Right renal cortex interstitium (tissue), 3 donors: ENCODE data around the gene APOL4. TPM values are rescaled to one million over a fixed set of nuclear protein-coding genes. Genes with fewer than 3 reads are reported as not detected.
"Not testable (repeated sequence)": the region's sequence is repeated elsewhere in the genome, so short reads cannot be mapped to it uniquely, and the experiment has no call there.

Experiments
- DNase-seq, 3 donors: peaks; one replicate each; pipeline ENCODE4 v3.0.0-alpha.2; 2013; ENCODE audit warnings: low read depth in 3 of 3, low spot score in 2 of 3
- polyA plus RNA-seq, 3 donors: library from polyadenylated mRNA; unstranded; fragments of 120-200 nt; gene quantifications; one replicate each; pipeline ENCODE4 v1.2.1, GENCODE V29; 2013; ENCODE audit not compliant: insufficient read length in 3 of 3

The APOL4 gene
- polyA plus RNA-seq, 3 donors: 6.7 to 10.9 (median 8.8) TPM

DNA sequence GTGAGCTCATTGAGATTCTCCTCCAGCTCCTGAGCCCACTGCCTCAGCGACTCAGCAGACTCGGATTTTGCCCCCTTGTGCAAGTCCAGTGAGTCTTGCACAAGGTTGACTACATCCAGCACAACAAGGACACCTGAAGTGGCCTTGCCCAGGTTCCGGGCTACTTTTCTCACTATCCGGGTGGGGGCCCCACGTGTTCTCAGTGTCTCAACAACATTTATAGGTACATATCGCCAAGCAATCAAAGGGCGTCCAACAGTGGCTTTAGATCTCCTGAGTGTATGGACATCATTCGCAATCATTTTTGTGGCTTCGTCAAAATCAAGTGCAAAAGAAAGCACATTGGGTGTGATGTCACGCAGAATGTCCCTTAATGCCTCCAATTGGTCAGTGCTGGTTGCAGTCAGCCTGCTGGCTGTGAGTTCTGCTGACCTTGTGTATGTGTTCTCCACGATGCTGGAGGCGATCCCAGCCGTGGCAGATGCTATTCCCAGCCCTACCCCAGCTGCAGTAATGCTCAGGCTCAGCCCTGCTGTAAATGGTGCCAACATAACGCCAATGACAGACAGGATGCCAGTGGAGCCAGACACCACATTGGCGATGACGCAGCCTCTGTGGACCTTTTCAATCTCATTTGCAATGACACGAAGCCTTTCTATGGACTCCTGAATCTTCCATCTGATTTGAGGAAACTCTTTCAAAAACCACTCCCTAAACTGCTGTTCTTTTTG lies 10.3 kb downstream of the APOL4 start:
- DNase-seq: no peak

DNA sequence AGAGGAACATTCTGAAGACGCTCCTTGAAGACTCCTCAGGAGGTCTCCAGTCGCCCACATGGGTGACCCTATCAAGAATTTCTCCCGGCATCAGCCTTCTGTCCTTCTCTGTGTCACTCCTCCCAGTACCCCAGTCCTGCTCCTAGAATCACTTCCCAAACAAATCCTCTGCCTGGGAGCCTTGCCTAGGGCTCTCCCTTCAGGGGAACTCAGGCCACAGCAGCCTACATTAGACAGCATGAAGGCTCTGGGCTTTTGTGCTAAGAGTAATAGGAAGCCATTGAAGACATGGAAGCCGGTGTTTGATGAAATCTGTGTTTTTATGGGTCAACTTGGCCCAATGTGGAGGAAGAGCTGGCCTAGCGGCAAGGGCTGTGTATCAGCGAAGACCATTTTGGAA lies 13.7 kb downstream of the APOL4 start:
- DNase-seq: not testable (repeated sequence)

DNA sequence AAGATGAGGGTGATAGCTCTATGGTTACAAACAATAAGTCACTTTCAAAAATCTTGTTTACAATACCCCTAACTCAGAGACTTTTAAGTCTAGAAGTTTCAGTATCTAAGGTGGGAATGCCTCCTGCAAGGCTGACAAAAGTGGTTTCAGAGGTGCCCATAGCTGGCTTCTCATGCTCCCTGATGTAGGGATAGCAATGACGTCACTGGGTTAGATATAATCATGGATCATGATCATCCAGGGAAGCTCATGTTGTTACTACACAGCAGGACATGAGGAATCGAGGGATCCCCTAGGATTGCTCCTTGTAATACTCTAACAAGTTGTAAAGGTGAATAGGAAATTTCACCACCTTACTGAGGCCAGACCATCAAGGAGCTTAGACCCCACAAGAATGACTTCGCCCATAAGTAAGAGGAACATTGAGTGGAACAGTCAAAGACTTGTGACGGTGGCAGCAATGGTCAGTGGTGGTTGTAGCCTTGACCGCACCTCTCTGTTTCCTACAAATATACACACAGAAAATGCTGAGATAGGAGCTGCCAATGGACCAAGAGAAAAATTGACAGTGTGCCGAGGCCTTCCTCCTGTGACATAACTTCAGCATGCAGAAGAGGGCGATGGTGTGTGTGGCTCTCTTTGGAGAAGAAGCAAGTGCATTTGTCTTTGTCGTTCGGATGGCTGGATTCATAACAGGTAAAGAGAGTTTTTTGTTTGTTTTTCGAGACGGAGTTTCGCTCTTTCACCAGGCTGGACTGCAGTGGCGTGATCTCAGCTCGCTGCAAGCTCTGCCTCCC lies 15.6 kb downstream of the APOL4 start:
- no peak for DNase-seq

DNA sequence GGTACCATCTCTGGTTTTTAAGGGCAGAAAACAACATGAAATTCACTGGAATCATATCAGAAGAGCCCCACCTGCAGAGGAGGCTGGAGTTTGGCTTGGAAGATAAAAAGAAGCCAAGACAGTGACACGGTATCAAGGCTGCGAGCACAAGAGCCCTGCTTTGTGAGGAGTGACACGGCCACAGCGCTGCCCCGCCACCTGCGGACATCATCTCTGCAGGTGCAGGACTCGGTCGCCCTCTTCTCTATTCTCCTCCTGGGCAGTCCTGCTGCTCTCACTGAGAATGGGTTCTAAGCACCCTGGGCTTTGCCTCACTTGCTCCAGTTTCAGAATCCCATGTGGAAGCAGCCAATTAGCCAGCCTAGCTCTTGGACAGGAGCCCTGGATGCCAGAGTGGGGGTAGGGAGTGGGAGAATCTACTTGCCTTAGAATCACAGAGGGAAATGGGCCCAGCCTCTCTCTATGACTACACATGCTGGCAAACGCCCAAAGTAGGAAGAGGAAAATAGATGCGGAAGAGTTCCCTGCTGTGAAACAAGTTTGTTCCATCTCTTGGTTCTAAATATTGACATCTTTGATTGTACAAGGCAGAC lies 17.1 kb downstream of the APOL4 start:
- no peak for DNase-seq

DNA sequence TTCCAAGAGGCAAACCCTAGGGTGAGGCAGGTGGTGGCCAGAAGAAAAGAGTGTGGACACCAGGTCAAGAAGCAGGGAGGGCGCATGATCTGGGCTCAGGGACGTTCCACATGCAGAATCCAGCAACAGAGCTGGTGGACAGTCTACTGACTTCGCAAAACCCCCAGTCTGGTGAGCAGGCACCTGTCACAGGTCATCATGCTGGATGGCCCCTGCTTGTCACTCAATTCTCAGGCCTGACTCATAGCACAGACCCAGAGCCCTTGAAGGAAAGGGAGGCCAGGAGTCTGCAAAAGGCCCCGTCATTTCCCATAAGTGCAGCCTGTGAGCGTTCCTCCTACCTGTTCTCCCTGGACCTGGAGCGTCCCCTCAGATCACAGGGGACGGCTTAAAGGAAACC lies 18.2 kb downstream of the APOL4 start:
- DNase-seq: no peak

DNA sequence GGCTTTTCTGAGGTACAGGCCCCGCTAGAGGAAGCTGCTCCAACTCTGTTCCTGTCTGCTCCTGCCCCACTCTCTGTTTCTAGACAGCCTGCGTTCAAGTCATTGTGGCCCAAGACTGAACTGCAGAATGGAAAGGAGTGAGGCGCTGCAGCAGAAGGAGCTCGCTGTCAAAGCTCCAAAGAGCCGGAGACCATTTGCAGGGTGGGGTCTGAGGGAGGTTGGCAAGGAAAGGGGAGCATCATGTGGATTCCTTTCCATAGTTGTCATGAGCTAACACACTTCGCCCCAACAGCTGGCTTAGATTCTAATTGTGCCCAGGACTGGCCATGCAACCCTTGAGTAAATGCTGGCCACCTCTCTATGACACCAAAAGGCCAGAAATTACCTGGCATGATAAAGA lies 18.8 kb downstream of the APOL4 start:
- DNase-seq: no peak

DNA sequence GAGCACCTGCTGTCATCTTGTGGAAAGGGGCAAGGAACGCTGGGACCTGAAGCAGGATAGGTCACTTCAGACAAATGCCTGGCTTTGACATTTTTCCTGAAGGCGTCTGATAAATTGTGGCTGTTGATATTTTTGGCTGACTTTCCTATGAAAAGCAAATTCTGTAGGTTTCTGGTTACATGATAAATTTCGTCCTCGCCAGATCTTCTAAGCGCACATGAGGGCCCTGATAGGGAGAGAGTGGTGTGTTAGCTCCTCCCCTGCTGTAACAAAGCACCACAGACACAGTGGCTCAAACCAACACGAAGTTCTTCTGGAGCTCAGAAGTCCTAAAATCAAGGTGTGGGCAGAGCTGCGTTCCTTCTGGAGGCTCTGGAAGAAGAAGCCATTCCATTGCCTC lies 19.6 kb downstream of the APOL4 start:
- no peak for DNase-seq

DNA sequence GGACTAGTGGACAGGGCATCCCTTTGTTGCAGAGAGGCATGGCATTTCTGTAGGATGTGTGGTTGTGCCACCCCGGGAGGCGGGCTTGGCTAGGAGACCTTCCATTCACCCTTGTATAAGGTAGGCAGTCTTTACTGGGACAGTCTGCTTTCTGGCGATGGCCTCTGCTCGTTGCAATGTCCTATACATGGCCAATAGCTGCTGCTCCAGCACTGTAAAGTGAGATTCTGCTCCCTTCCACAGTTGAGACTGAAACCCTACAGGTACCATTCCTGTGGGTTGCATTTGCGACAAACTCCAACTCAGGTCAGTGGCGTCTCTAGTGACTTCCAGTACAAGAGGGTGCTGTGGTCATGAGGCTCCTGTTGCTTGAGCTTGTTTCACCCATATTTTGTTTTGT lies 20.7 kb downstream of the APOL4 start:
- no peak for DNase-seq

DNA sequence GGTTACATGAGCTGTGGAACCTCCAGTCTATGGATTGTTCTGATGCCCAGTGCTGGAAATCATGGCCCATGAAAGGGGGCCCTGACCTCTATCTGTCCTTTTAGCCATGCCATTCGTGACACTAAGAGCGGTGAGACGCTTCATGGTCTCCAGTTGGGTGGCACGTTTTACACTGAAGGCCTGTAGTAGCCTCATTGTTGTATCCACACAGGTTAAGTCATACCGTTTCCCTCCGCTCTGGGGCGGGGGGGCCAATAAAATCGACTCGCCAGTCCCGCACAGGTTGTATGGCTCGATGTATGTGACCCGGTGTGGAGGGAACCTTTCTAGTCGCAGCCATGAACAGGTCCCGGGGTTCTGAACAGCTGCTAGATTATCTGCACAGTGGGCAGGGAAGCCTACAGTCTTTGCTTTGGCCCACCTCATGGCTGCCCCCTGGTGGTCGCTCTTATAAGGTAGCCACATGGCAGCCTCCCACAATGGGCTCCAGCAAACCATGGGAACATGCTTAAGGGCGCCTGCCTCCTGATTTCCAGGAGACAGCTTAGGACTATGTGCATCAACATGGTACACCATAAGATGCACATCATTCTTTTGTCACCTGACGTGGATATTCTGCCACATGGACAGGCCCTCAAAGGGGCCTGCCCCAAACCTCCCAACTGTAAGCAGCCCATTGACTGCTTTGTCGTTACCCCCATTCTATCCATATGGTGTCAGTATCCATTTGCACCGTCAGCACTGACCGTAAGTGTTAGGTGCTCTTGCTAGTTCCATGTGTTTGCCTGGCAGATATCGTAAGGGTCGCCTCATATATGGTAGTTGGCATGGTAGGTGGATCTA lies 21.4 kb downstream of the APOL4 start:
- DNase-seq: no peak

DNA sequence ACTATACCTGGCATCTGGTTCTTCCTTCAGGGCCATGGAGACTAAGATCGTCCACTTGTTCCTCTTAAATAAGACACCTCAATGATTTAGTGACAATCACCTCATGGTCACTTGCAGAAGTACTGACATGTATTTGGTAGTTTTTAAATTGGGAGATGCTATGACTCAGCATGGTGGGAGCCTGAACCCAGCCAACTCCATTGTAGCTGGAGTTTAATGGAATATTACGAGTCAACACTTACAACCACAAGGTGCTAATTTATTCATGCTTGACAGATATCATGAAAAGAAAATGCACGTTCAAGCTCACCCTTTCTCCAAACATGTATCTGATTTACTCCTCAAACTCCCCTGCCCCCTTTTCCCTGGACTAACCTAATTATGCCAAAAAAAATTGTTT lies 24.4 kb downstream of the APOL4 start:
- no peak for DNase-seq

DNA sequence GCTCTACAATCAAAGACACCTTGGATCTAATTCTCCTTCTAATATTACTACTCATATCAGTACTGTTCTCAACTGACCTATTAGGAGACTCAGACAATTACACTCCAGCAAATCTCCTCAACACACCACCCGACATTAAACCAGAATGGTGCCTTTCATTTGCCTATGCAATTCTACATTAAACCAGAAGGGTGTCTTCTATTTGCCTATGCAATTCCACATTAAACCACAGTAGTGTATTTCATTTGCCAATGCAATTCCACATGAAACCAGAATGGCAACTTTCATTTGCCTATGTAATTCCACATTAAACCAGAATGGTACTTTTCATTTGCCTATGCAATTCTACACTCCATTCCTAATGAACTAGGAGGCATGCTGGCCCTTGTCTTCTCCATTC lies 25.7 kb downstream of the APOL4 start:
- no peak for DNase-seq

DNA sequence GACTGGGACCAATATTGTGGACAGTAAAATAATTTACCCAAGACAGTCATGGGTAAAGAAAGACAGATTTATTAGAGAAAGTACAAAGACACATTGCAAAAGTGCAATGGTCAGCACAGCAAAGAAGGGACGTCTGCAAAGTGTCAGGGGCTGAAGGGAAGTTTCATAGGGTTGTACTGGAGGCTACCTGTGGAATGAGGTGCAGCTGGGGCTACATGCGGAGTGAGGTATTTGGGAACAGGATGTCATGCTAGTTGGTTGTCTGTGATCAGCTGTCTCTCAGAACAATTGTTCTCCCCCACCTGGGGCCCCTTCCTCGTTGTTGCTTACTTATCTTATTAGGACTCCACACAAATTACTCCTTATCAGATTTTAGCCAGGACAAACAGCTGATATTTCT lies 29.7 kb downstream of the APOL4 start:
- no peak for DNase-seq

DNA sequence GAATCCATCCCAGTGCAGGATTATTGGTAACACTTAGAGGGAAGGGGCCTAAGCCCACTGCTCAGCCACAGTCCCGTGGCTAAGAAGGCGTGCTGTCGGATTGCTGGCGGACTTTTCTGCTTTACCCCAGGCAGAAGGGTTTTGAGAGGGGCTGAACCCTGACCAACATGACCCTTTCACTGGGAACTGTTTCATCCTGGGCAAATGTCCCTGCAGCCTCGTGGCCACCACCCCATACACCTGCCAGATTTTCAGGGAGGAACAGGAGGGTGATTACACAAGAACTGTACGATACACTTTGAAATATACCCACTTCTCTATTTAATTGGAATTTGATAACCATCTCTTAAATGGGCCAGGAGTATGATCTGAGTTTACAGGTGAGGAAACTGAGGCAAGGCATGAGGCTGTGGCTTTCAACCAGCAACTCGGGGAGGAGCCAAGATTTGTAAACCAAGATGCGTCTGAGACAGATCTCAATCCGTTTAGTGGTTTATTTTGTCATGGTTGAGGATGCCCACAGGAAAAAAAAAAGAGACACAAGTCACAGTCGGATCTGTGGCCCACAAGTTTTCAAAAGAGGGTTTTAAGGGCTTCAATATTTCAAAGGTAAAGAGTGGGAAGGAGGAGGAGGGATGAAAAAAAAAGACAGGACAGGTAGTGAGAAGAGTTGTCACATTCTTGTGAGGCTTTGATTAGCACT lies 34.9 kb downstream of the APOL4 start:
- DNase-seq: no peak

DNA sequence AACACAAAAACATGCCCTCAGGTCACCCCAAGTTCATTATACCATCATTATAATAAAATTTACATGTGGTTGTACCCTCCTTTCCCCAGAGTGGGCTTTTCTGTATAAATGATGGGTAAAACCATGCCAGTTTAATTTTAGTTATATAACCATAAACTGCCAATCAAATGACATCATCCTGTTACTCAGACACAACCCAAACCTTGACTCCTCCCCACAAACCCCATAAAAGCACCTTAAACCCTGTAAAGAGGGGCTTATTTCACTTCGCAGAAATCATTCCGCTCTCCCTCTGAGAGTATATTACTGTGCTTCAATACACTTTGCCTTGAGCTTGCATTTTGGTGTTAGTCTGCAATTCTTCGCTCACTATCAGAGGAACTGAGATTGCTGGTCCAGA lies 35.5 kb downstream of the APOL4 start:
- no peak for DNase-seq

DNA sequence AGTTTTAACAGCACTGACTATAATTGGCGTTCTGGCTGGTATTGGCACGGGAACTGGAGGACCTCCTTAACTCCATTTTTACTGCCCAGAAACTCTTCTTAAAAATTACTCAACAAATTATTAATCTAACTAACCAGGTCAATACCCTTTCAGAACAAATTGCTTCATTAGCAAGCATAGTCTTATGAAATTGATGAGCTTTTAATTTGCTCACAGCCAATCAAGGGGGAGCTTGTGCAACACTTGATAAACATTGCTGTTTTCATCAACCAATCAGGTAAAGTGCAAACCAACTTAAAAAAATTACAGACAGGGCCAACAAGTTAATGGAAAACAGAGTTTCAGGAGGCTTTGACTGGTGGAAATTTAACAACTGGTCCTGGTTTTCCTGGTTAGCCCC lies 36.5 kb downstream of the APOL4 start:
- no peak for DNase-seq

DNA sequence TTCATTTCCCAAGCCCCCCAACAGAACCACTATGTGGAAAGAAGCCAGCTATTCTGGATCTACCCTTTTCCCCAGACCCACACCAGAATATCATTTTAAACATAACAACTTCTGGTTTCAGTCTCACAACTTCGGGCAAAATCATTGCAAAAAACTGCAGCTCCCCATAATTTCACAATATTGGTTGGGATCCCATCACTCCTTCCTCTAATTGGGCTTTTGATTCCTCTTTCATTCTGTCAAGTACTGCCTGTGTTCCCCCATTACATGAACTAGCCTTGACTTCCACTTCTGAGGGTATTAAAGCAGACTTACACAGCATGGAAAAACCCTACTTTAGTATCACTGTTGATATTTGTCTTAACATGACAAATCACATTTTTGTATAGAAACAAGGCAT lies 37.0 kb downstream of the APOL4 start:
- DNase-seq: no peak

DNA sequence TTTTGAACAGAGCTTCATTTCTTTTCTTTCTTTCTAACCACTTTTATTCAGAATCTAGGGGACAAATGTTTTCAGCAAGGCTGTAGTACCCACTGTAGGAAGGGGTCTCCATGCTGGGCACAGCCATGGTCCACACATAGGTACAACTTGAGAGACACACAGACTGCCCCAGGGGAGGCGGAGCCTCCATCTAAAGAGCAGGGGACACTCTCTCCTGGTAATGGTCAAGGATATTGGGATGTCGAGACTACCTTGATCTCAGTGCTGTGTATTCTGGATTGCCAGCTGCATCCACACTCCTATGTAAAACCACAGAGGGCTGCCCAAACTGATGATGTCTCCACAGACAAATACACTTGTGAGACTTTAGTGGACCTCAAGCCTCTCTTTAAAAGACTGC lies 38.1 kb downstream of the APOL4 start:
- no peak for DNase-seq

DNA sequence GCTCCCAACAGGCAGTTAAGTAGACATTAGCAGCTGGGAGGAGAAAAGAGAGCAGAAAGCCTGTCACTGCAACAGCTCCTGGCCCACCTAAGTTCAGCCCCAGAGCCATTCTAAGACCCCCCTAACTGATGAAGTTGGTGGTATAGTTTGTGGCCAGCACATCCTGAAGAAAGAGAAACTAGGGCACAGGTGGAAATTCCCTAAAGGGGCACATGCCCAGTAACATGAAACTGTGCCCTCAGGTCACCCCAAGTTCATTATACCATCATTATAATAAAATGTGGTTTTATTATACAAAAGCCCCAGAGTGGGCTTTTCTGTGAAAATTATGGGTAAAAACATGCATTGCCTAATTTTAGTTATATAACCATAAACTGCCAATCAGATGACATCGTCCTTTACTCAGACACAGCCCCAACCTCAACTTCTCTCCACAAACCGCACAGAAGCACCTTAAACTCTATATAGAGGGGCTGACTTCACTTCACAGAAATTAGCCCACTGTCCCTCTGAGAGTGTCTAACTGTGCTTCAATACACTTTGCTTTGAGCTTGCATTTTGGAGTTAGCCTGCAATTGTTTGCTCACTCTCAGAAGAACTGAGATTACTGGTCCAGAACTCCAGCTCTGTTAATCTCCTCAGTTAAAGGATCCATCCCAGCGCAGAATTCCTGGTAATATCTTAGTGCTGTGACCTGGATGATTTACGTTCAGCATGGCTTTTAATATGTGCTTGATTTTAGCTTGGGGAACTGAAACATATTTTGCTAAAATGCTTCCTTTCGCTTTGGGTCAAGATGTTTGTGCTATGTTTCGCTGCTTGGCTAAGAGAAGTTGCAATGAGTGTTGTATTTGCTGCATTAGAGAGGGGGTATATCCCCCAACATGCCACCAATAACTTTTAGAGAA lies 39.2 kb downstream of the APOL4 start:
- DNase-seq: no peak

DNA sequence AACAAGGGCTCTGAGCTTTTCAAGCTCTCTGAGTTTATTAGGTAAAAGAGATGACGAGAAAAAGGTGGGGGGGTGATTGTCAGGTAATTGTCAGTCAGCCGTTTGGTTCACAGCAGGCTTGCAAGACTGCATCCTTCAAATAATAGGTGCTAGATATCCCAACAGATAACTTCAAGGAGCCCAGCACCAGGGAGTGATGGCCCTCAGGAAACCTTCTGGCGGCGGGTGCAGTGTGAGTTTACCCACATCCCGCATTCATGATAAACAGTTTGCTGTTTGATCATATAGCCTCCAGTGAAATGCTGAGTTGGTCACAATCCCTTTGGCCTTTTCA lies 39.8 kb downstream of the APOL4 start:
- DNase-seq: not testable (repeated sequence)
